H1 (cell line): ENCODE measurements around the gene MGLL. TPM values are rescaled to one million over a fixed set of nuclear protein-coding genes. Genes with fewer than 3 reads are reported as not detected.

Experiments used
- CTCF ChIA-PET: fragments of 300-600 bp; sonication (Branson Sonifier 250); formaldehyde crosslinking; loops from one replicate; lab custom pipeline; 2021; ENCODE audit not compliant: partially characterized antibody; lab: Charles Lee
- POLR2A ChIA-PET: fragments of 300-600 bp; sonication (Branson Sonifier 250); formaldehyde crosslinking; loops from one replicate; lab custom pipeline; 2021; ENCODE audit warnings: inconsistent platforms; ENCODE audit not compliant: partially characterized antibody; lab: Charles Lee
- DNase-seq, 2 experiments: peaks; one replicate each; pipeline versions ENCODE4 v3.0.0 to v3.0.0-alpha.2; 2010 to 2022; ENCODE audit warnings: low spot score in 2 of 2, low read depth in 1 of 2, mixed read lengths in 1 of 2
- FAIRE-seq: peaks from 2 replicates; lab custom pipeline; 2011; peaks lifted over from hg19 to GRCh38; lab: Jason Lieb, UNC
- H2AFZ ChIP-seq: 2 replicates; pipeline ENCODE4 v1.8.1; 2012; ENCODE audit warnings: low read length, inconsistent platforms
- H2AK5ac ChIP-seq: 2 replicates; pipeline ENCODE4 v1.6.1; 2013; ENCODE audit warnings: low read depth, low read length
- H2BK120ac ChIP-seq: replicated peaks from 2 replicates; pipeline ENCODE3; 2013; ENCODE audit warnings: low read depth, low read length, inconsistent platforms
- H2BK12ac ChIP-seq: 2 replicates; pipeline ENCODE4 v1.6.1; 2013; ENCODE audit warnings: low read depth, low read length
- H2BK15ac ChIP-seq: 2 replicates; pipeline ENCODE4 v1.6.1; 2013; ENCODE audit warnings: low read length
- H2BK20ac ChIP-seq: 2 replicates; pipeline ENCODE4 v1.6.1; 2013; ENCODE audit warnings: low read length
- H2BK5ac ChIP-seq: 2 replicates; pipeline ENCODE4 v1.6.1; 2013; ENCODE audit warnings: low read depth, low read length
- H3K14ac ChIP-seq: 2 replicates; pipeline ENCODE4 v1.6.1; 2013; ENCODE audit warnings: inconsistent platforms; ENCODE audit not compliant: insufficient read length
- H3K18ac ChIP-seq: 2 replicates; pipeline ENCODE4 v1.6.1; 2013; ENCODE audit warnings: low read length; ENCODE audit errors: extremely low read depth
- H3K23ac ChIP-seq: 2 replicates; pipeline ENCODE4 v1.6.1; 2013; ENCODE audit warnings: inconsistent platforms; ENCODE audit not compliant: insufficient read length
- H3K23me2 ChIP-seq: 2 replicates; pipeline ENCODE4 v1.6.1; 2013; ENCODE audit warnings: low read depth, low read length
- H3K27ac ChIP-seq: 2 replicates; pipeline ENCODE4 v1.6.1; 2011; ENCODE audit warnings: low read depth, low read length, inconsistent platforms
- H3K27me3 ChIP-seq, 4 experiments: replicated peaks in 1 of 4; 1 replicate in 1 of 4; 2 replicates in 3 of 4; pipeline versions ENCODE4 v1.6.1 to v1.8.1; 2011 to 2013; ENCODE audit warnings: low read length in 3 of 4, mild to moderate bottlenecking in 3 of 4, inconsistent platforms in 2 of 4, mixed read lengths in 2 of 4, moderate library complexity in 1 of 4; ENCODE audit not compliant: control insufficient read depth in 3 of 4, insufficient read depth in 3 of 4; ENCODE audit errors: extremely low read depth in 1 of 4
- H3K36me3 ChIP-seq, 4 experiments: 2 replicates each; pipeline versions ENCODE4 v1.6.1 to v1.8.1; 2011 to 2013; ENCODE audit warnings: mild to moderate bottlenecking in 4 of 4, low read length in 3 of 4, moderate library complexity in 2 of 4, control low read depth in 1 of 4, inconsistent platforms in 1 of 4; ENCODE audit not compliant: insufficient read depth in 4 of 4, control insufficient read depth in 2 of 4
- H3K4ac ChIP-seq: replicated peaks from 2 replicates; pipeline ENCODE3; 2013; ENCODE audit warnings: low read length, low read depth, mixed read lengths, inconsistent platforms; ENCODE audit not compliant: insufficient read length
- H3K4me1 ChIP-seq, 4 experiments: replicated peaks in 1 of 4; 1 replicate in 1 of 4; 2 replicates in 3 of 4; pipeline versions ENCODE4 v1.6.1 to v1.8.1; 2011 to 2013; ENCODE audit warnings: low read length in 3 of 4, inconsistent platforms in 2 of 4, mixed read lengths in 1 of 4; ENCODE audit not compliant: insufficient read depth in 4 of 4, control insufficient read depth in 3 of 4
- H3K4me2 ChIP-seq, 2 experiments: 2 replicates each; pipeline versions ENCODE4 v1.6.1 to v1.8.1; 2011 to 2013; ENCODE audit warnings: low read depth in 2 of 2, low read length in 2 of 2, control low read depth in 1 of 2, inconsistent platforms in 1 of 2, mild to moderate bottlenecking in 1 of 2; ENCODE audit not compliant: insufficient read depth in 1 of 2
- H3K4me3 ChIP-seq, 4 experiments: fragments of 200-600, 300-600 bp in 1 of 4; sonication (generic), shearing (Covaris generic), sonication (Bioruptor Twin) in 1 of 4; 2 replicates each; pipeline versions ENCODE4 v1.5.1 to v1.8.1; 2011 to 2016; ENCODE audit warnings: low read length in 4 of 4, low read depth in 3 of 4, control low read depth in 2 of 4, inconsistent platforms in 2 of 4, mild to moderate bottlenecking in 2 of 4, mixed read lengths in 1 of 4, moderate library complexity in 1 of 4; ENCODE audit not compliant: insufficient read depth in 2 of 4; ENCODE audit errors: extremely low read depth in 1 of 4
- H3K56ac ChIP-seq: replicated peaks from 2 replicates; pipeline ENCODE3; 2013; ENCODE audit warnings: low read depth, mild to moderate bottlenecking, mixed read lengths, low read length, inconsistent platforms; ENCODE audit not compliant: insufficient read length
- H3K79me1 ChIP-seq: 2 replicates; pipeline ENCODE4 v1.6.1; 2013; ENCODE audit warnings: low read depth, low read length, control low read depth
- H3K79me2 ChIP-seq, 2 experiments: 2 replicates each; pipeline versions ENCODE4 v1.6.1 to v1.8.1; 2012 to 2013; ENCODE audit warnings: low read length in 2 of 2, mild to moderate bottlenecking in 2 of 2, inconsistent platforms in 1 of 2; ENCODE audit not compliant: insufficient read depth in 2 of 2, control insufficient read depth in 1 of 2
- H3K9ac ChIP-seq, 4 experiments: replicated peaks in 1 of 4; 1 replicate in 1 of 4; 2 replicates in 3 of 4; pipeline versions ENCODE4 v1.6.1 to v1.8.1; 2011 to 2013; ENCODE audit warnings: low read depth in 3 of 4, low read length in 3 of 4, control low read depth in 2 of 4, mild to moderate bottlenecking in 2 of 4, moderate library complexity in 2 of 4, inconsistent platforms in 1 of 4; ENCODE audit errors: extremely low read depth in 1 of 4
- H3K9me3 ChIP-seq, 2 experiments: 2 replicates each; pipeline versions ENCODE4 v1.6.1 to v1.8.1; 2012 to 2013; ENCODE audit warnings: mild to moderate bottlenecking in 2 of 2, moderate library complexity in 2 of 2, control low read depth in 1 of 2, inconsistent platforms in 1 of 2, low read depth in 1 of 2, low read length in 1 of 2, mixed read lengths in 1 of 2; ENCODE audit not compliant: insufficient read depth in 2 of 2
- H4K20me1 ChIP-seq, 2 experiments: replicated peaks in 1 of 2; 2 replicates each; pipeline versions ENCODE3 to v1.8.1; 2011 to 2013; ENCODE audit warnings: inconsistent platforms in 2 of 2, low read length in 2 of 2, mild to moderate bottlenecking in 1 of 2; ENCODE audit not compliant: insufficient read depth in 2 of 2, control insufficient read depth in 1 of 2
- H4K5ac ChIP-seq: 2 replicates; pipeline ENCODE4 v1.6.1; 2013; ENCODE audit warnings: low read length, low read depth, mixed read lengths, inconsistent platforms; ENCODE audit not compliant: insufficient read length
- H4K8ac ChIP-seq: 2 replicates; pipeline ENCODE4 v1.8.0; 2013; ENCODE audit warnings: mild to moderate bottlenecking, moderate library complexity, low read length, inconsistent platforms; ENCODE audit not compliant: insufficient read depth; ENCODE audit errors: extremely low read depth
- H4K91ac ChIP-seq: replicated peaks from 2 replicates; pipeline ENCODE3; 2013; ENCODE audit warnings: low read length, mixed read lengths, inconsistent platforms; ENCODE audit not compliant: insufficient read length
- EGR1 ChIP-seq: IDR thresholded peaks from 2 replicates; pipeline ENCODE4 v1.6.1; 2011; ENCODE audit warnings: low read depth, low read length, borderline replicate concordance
- MAX ChIP-seq: IDR thresholded peaks from 2 replicates; pipeline ENCODE4 v1.6.1; 2012; ENCODE audit warnings: inconsistent platforms
- WGBS, 2 experiments: shearing (Covaris generic) in 1 of 2; methylation state at CpG; one replicate each; pipeline versions ENCODE4 v1.1.6 to v1.1.7; 2013 to 2015; ENCODE audit warnings: low lambda C conversion rate in 2 of 2, mixed read lengths in 2 of 2, inconsistent platforms in 1 of 2, low coverage in 1 of 2, missing lambda C conversion rate in 1 of 2; ENCODE audit not compliant: insufficient replicate concordance in 2 of 2, insufficient coverage in 1 of 2, insufficient read length in 1 of 2; ENCODE audit errors: extremely low coverage in 1 of 2, missing lambda C conversion rate in 1 of 2; 5-methylcytosine and 5-hydroxymethylcytosine counted together
- polyA plus RNA-seq, 7 experiments: library from polyadenylated mRNA; depleted of rRNA in 3 of 7; stranded (reverse) in 5 of 7; unstranded in 2 of 7; fragments of >200 nt in 5 of 7; fragments of 200-250 nt in 2 of 7; gene quantifications; 1 replicate in 5 of 7; 2 replicates in 1 of 7; 4 replicates in 1 of 7; pipeline versions ENCODE4 v1.2.1 to v1.2.3, GENCODE V29; 2011 to 2013; ENCODE audit warnings: missing spikeins in 2 of 7, mixed read lengths in 2 of 7
- total RNA-seq: library from RNA; stranded (reverse); fragmentation: NEBNext Ultra II Directional; extraction: Animal tissue kit (Norgen Biotek cat#: 25700); gene quantifications from 2 replicates; pipeline ENCODE4 v1.2.1, GENCODE V29; 2021
- TF ChIP-seq, protein P1 (sequence below): IDR thresholded peaks from 2 replicates; pipeline ENCODE4 v1.6.1; 2012; ENCODE audit warnings: inconsistent platforms

MGLL gene
- total and polyA plus RNA-seq, 2 of the 8 experiments (the other 6 are each of a cell fraction or from before 2014, with no cell fraction given): 0.05 to 0.34 TPM

GRCh38 chr3:127800508-127800907, 21.8 kb downstream of the MGLL start:
- WGBS, 2 experiments: 84% methylated on average over 2 of the region's 2 CpGs; no CpG with 5 or more reads in 1 of the 2 experiments

More at GRCh38 chr3:127800508-127800907, 21.8 kb downstream of the MGLL start:
- Histone ChIP-seq H3K79me2 (no peaks in the 10 kb centered on the region), H2BK120ac (no peak overlapping the region), H2BK12ac (no peak overlapping the region), H3K9ac (no peak overlapping the region), H3K36me3 (no peaks in the 10 kb centered on the region; a peak in 1 of 8 replicates), H3K4me1 (no peaks in the 10 kb centered on the region), H3K4me2 (no peak overlapping the region), H3K23ac (no peak overlapping the region), H3K56ac (no peak overlapping the region), H3K27ac (no peak overlapping the region), H3K9me3 (0 out of 4 replicates have a peak, but pooled peaks cover 0 to 2% of the 10 kb centered on the region in 2 experiments), H2BK15ac (no peak overlapping the region), H2AFZ (no peak overlapping the region; the same call in 1 of the 2 replicates), H2AK5ac (no peak overlapping the region), H4K5ac (no peak overlapping the region), H3K14ac (no peak overlapping the region), H3K4me3 (no peak overlapping the region), H3K18ac (no peak overlapping the region), H2BK20ac (no peak overlapping the region), H4K91ac (no peak overlapping the region), H4K20me1 (no peaks in the 10 kb centered on the region), H3K4ac (no peak overlapping the region), H3K23me2 (no peaks in the 10 kb centered on the region), H3K79me1 (no peaks in the 10 kb centered on the region), H4K8ac (no peak overlapping the region), H2BK5ac (no peak overlapping the region), H3K27me3 (no peaks in the 10 kb centered on the region)
- POLR2A ChIA-PET: no interaction called here
- FAIRE-seq (no peak), DNase-seq (no peak)
- CTCF ChIA-PET: interaction anchor here (0.7 to 1.6 kb wide), 2 partner anchors 22 to 31 kb away, joined by 3 to 4 read pairs; partner anchors contain the start of gene MGLL
- peak; percentile 52; the same call in 1 of the 2 replicates for TF ChIP-seq MAX
- TF ChIP-seq, protein P1, sequence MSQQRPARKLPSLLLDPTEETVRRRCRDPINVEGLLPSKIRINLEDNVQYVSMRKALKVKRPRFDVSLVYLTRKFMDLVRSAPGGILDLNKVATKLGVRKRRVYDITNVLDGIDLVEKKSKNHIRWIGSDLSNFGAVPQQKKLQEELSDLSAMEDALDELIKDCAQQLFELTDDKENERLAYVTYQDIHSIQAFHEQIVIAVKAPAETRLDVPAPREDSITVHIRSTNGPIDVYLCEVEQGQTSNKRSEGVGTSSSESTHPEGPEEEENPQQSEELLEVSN: 0 out of 2 replicates have a peak, but pooled peaks have one; percentile 29
- no peak for TF ChIP-seq EGR1
